Thyroid gland (tissue), 4 donors: ENCODE results near the gene WDR70.

Source experiments
- CTCF ChIP-seq, 6 experiments: fragments of 200-600 bp in 3 of 6; fragments of 450-650 bp in 3 of 6; sonication (generic) in 3 of 6; IDR thresholded peaks; one replicate each; pipeline ENCODE4 v1.5.1; 2016 to 2019; ENCODE audit warnings: antibody characterized with exemption in 6 of 6, mild to moderate bottlenecking in 2 of 6, inconsistent platforms in 1 of 6, moderate library complexity in 1 of 6
- POLR2A ChIP-seq, 2 donors: fragments of 450-650 bp; IDR thresholded peaks; one replicate each; pipeline ENCODE4 v1.6.1; 2017; ENCODE audit warnings: antibody characterized with exemption in 2 of 2, mild to moderate bottlenecking in 2 of 2, moderate library complexity in 1 of 2

GRCh38 chr5:37478121-37478894 lies 99.2 kb downstream of the WDR70 start:
- TF ChIP-seq CTCF (IDR thresholded peaks at IDR 0.05) (no peak), POLR2A (IDR thresholded peaks at IDR 0.05) (no peak)
